GM12865 (cell line): ENCODE data around the gene PRPF6.

ENCODE experiments used
- DNase-seq: peaks from one replicate; pipeline ENCODE4 v3.0.0; 2010; ENCODE audit warnings: low read depth
- H3K4me3 ChIP-seq: 2 replicates; pipeline ENCODE4 v1.5.1; 2011; ENCODE audit warnings: mild to moderate bottlenecking, low read depth, low read length, control low read depth
- CTCF ChIP-seq: IDR thresholded peaks from 2 replicates; pipeline ENCODE4 v1.5.1; 2011; ENCODE audit warnings: low read length, control low read depth, low read depth, inconsistent platforms; ENCODE audit not compliant: insufficient read depth; ENCODE audit errors: missing control alignments

PRPF6 gene

GRCh38 chr20:64043768-64044167, 62.8 kb downstream of the PRPF6 start:
- H3K4me3 ChIP-seq, result no peak overlapping the region
- no peak for TF ChIP-seq CTCF
- no peak for DNase-seq

- TF ChIP-seq CTCF, result no peak
- no peak overlapping the region for H3K4me3 ChIP-seq
- DNase-seq, result no peak
These were observed 63.7 kb downstream of the PRPF6 start for GRCh38 chr20:64044484-64045247.

GRCh38 chr20:64045346-64046011, 64.5 kb downstream of the PRPF6 start:
- no peak overlapping the region for H3K4me3 ChIP-seq
- DNase-seq, result no peak
- TF ChIP-seq CTCF, result no peak

- no peak for TF ChIP-seq CTCF
- DNase-seq, result no peak
- H3K4me3 ChIP-seq, result no peak overlapping the region
These were observed 66.1 kb downstream of the PRPF6 start for GRCh38 chr20:64047046-64047389.

- no peak overlapping the region for H3K4me3 ChIP-seq
- no peak for TF ChIP-seq CTCF
- no peak for DNase-seq
These were observed 67.1 kb downstream of the PRPF6 start for GRCh38 chr20:64047968-64048401.

GRCh38 chr20:64048402-64049044, 67.6 kb downstream of the PRPF6 start:
- no peak for TF ChIP-seq CTCF
- no peak for DNase-seq
- no peak overlapping the region for H3K4me3 ChIP-seq
